NCI-H2029 (cell line): ENCODE data around the gene ASPHD2.
"Not testable (repeated sequence)": the region's sequence is repeated elsewhere in the genome, so short reads cannot be mapped to it uniquely, and the experiment has no call there.

Experiments
- DNase-seq: peaks from one replicate; lab custom pipeline; 2025; lab: John Stamatoyannopoulos, UW

The ASPHD2 gene

GRCh38 chr22:26428515-26429457 lies at the start of gene ASPHD2:
ASPHD2 (plus strand) TSS chr22:26429260; CDS start chr22:26433616, 4,356 bp downstream.
- DNase-seq: peak; percentile 51

- DNase-seq: no peak
Observed at GRCh38 chr22:26380072-26380830, 48.8 kb upstream of the ASPHD2 start.

GRCh38 chr22:26382782-26383181 lies 46.3 kb upstream of the ASPHD2 start:
- no peak for DNase-seq

GRCh38 chr22:26383968-26384556 lies 45.0 kb upstream of the ASPHD2 start:
- DNase-seq: no peak

- DNase-seq: no peak
Observed at GRCh38 chr22:26385164-26385563, 43.9 kb upstream of the ASPHD2 start.

- no peak for DNase-seq
Observed at GRCh38 chr22:26389125-26389524, 39.9 kb upstream of the ASPHD2 start.

GRCh38 chr22:26391091-26391490 lies 38.0 kb upstream of the ASPHD2 start:
- DNase-seq: no peak

GRCh38 chr22:26391623-26392022 lies 37.4 kb upstream of the ASPHD2 start:
- no peak for DNase-seq

- DNase-seq: no peak
Observed at GRCh38 chr22:26393929-26394328, 35.1 kb upstream of the ASPHD2 start.

- peak; percentile 23 for DNase-seq
Observed at GRCh38 chr22:26394777-26395176, 34.3 kb upstream of the ASPHD2 start.

- DNase-seq: no peak
Observed at GRCh38 chr22:26395926-26396325, 33.1 kb upstream of the ASPHD2 start.

GRCh38 chr22:26398741-26399153 lies 30.3 kb upstream of the ASPHD2 start:
- DNase-seq: peak; percentile 35

- no peak for DNase-seq
Observed at GRCh38 chr22:26399289-26399688, 29.8 kb upstream of the ASPHD2 start.

- no peak for DNase-seq
Observed at GRCh38 chr22:26401726-26402125, 27.3 kb upstream of the ASPHD2 start.

- DNase-seq: peak; percentile 17
Observed at GRCh38 chr22:26404851-26405421, 24.1 kb upstream of the ASPHD2 start.

- DNase-seq: peak; percentile 97
Observed at GRCh38 chr22:26406118-26406517, 22.9 kb upstream of the ASPHD2 start.

- not testable (repeated sequence) for DNase-seq
Observed at GRCh38 chr22:26408562-26409220, 20.4 kb upstream of the ASPHD2 start.

- no peak for DNase-seq
Observed at GRCh38 chr22:26409719-26410335, 19.2 kb upstream of the ASPHD2 start.

- DNase-seq: no peak
Observed at GRCh38 chr22:26410386-26410785, 18.7 kb upstream of the ASPHD2 start.

- no peak for DNase-seq
Observed at GRCh38 chr22:26414347-26414746, 14.7 kb upstream of the ASPHD2 start.

- no peak for DNase-seq
Observed at GRCh38 chr22:26416256-26416655, 12.8 kb upstream of the ASPHD2 start.
